ENCODE data around the gene PTPRM. TPM values are rescaled to one million over a fixed set of nuclear protein-coding genes. Genes with fewer than 3 reads are reported as not detected.

Gene PTPRM
- total and polyA plus RNA-seq, 2 of the 8 experiments (the other 6 are each of a cell fraction or from before 2014, with no cell fraction given), result 4.1 to 7.0 TPM

DNA sequence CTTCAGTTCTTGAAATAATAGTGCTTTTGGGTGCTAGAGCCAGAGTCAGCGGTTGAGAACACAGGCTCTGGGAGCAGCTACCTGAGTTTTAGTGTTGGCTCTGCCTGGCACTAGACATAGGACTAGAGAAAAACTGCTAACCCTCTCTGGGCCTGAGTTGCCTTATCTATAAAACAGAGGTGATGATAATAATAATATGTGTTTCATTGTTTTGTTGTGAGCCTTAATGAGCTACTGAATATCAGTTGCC lies 391.7 kb downstream of the PTPRM start:
- H3K36me3 ChIP-seq (ENCODE audit: control insufficient read depth in 2 of 4, insufficient read depth in 4 of 4, low read length in 3 of 4), result no peaks in the 10 kb centered on the region
- no peak overlapping the region for H4K5ac ChIP-seq (ENCODE audit: insufficient read length, low read depth, low read length)
- H3K4me1 ChIP-seq (replicated peaks in 1 of 4; ENCODE audit: control insufficient read depth in 3 of 4, insufficient read depth in 4 of 4, low read length in 3 of 4), result no peaks in the 10 kb centered on the region; a peak in 1 of 7 replicates
- H3K9ac ChIP-seq (replicated peaks in 1 of 4; ENCODE audit: extremely low read depth in 1 of 4, low read depth in 3 of 4, low read length in 3 of 4), result no peak overlapping the region
- no peak overlapping the region for H2BK5ac ChIP-seq (ENCODE audit: low read depth, low read length)
- POLR2A ChIA-PET (ENCODE audit: partially characterized antibody), result no interaction called here
- WGBS, 2 experiments (ENCODE audit: extremely low coverage in 1 of 2, insufficient coverage in 1 of 2, insufficient read length in 1 of 2, insufficient replicate concordance in 2 of 2, low coverage in 1 of 2, low lambda C conversion rate in 2 of 2, missing lambda C conversion rate in 1 of 2), result 88% methylated on average over 1 of the region's 1 CpG; no CpG with 5 or more reads in 1 of the 2 experiments
- no peak overlapping the region for H3K4me2 ChIP-seq (ENCODE audit: insufficient read depth in 1 of 2, low read depth in 2 of 2, low read length in 2 of 2)
- H4K8ac ChIP-seq (ENCODE audit: extremely low read depth, insufficient read depth, low read length), result no peak overlapping the region
- DNase-seq (ENCODE audit: low read depth in 1 of 2, low spot score in 2 of 2), result no peak
- H3K4me3 ChIP-seq (ENCODE audit: extremely low read depth in 1 of 4, insufficient read depth in 2 of 4, low read depth in 3 of 4, low read length in 4 of 4), result no peak overlapping the region
- H3K4ac ChIP-seq (replicated peaks; ENCODE audit: insufficient read length, low read depth, low read length), result no peak overlapping the region
- H3K9me3 ChIP-seq (ENCODE audit: insufficient read depth in 2 of 2, low read depth in 1 of 2, low read length in 1 of 2), result no peaks in the 10 kb centered on the region
- no peaks in the 10 kb centered on the region for H4K20me1 ChIP-seq (replicated peaks in 1 of 2; ENCODE audit: control insufficient read depth in 1 of 2, insufficient read depth in 2 of 2, low read length in 2 of 2)
- no peak overlapping the region for H2BK20ac ChIP-seq (ENCODE audit: low read length)
- FAIRE-seq, result no peak
- H3K23me2 ChIP-seq (ENCODE audit: low read depth, low read length), result no peaks in the 10 kb centered on the region
- CTCF ChIA-PET (ENCODE audit: partially characterized antibody), result no interaction called here
- no peaks in the 10 kb centered on the region for H3K79me1 ChIP-seq (ENCODE audit: low read depth, low read length)
- no peak overlapping the region for H2BK120ac ChIP-seq (replicated peaks; ENCODE audit: low read depth, low read length)
- H4K91ac ChIP-seq (replicated peaks; ENCODE audit: insufficient read length, low read length), result no peak overlapping the region
- H3K23ac ChIP-seq (ENCODE audit: insufficient read length), result no peak overlapping the region
- no peaks in the 10 kb centered on the region for H3K79me2 ChIP-seq (ENCODE audit: control insufficient read depth in 1 of 2, insufficient read depth in 2 of 2, low read length in 2 of 2)
- H2BK15ac ChIP-seq (ENCODE audit: low read length), result no peak overlapping the region
- no peak overlapping the region for H2AK5ac ChIP-seq (ENCODE audit: low read depth, low read length)
- H3K56ac ChIP-seq (replicated peaks; ENCODE audit: insufficient read length, low read depth, low read length), result no peak overlapping the region
- no peak overlapping the region for H3K14ac ChIP-seq (ENCODE audit: insufficient read length)
- no peak overlapping the region for H2AFZ ChIP-seq (ENCODE audit: low read length)
- no peak overlapping the region for H3K18ac ChIP-seq (ENCODE audit: extremely low read depth, low read length)
- H3K27me3 ChIP-seq (replicated peaks in 1 of 4; ENCODE audit: control insufficient read depth in 3 of 4, extremely low read depth in 1 of 4, insufficient read depth in 3 of 4, low read length in 3 of 4), result no peaks in the 10 kb centered on the region
- H3K27ac ChIP-seq (ENCODE audit: low read depth, low read length), result no peak overlapping the region
- H2BK12ac ChIP-seq (ENCODE audit: low read depth, low read length), result no peak overlapping the region
- TF ChIP-seq SAP30 (IDR thresholded peaks at IDR 0.05; ENCODE audit: insufficient read depth, insufficient replicate concordance, low read length), result no peak
- TF ChIP-seq, protein P1, sequence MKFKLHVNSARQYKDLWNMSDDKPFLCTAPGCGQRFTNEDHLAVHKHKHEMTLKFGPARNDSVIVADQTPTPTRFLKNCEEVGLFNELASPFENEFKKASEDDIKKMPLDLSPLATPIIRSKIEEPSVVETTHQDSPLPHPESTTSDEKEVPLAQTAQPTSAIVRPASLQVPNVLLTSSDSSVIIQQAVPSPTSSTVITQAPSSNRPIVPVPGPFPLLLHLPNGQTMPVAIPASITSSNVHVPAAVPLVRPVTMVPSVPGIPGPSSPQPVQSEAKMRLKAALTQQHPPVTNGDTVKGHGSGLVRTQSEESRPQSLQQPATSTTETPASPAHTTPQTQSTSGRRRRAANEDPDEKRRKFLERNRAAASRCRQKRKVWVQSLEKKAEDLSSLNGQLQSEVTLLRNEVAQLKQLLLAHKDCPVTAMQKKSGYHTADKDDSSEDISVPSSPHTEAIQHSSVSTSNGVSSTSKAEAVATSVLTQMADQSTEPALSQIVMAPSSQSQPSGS (IDR thresholded peaks at IDR 0.05; ENCODE audit: low read length), result no peak
- TF ChIP-seq TEAD4 (IDR thresholded peaks at IDR 0.05; ENCODE audit: low read depth, low read length), result no peak
- TF ChIP-seq ASH2L (IDR thresholded peaks at IDR 0.05; ENCODE audit: low read length), result no peak
